SK-N-MC (cell line): ENCODE results near the gene THAP7.
A peak's percentile ranks its signal among the peaks of the same experiment; 100 is the strongest.
"Not testable (repeated sequence)": the region's sequence is repeated elsewhere in the genome, so short reads cannot be mapped to it uniquely, and the experiment has no call there.

ENCODE experiments used
- DNase-seq: peaks from one replicate; pipeline ENCODE4 v3.0.0-alpha.2; 2011; ENCODE audit warnings: low read depth, low spot score
- H3K27ac ChIP-seq: fragments of 200-600 bp; sonication (generic); 2 replicates; pipeline ENCODE4 v1.5.1; 2016; ENCODE audit warnings: mixed run types
- H3K36me3 ChIP-seq: fragments of 200-600 bp; sonication (generic); 2 replicates; pipeline ENCODE4 v1.6.1; 2017; ENCODE audit warnings: antibody characterized with exemption, low read length, mixed read lengths; ENCODE audit not compliant: insufficient read depth
- H3K4me3 ChIP-seq: fragments of 200-600 bp; sonication (generic); 2 replicates; pipeline ENCODE4 v1.5.1; 2016
- H3K9ac ChIP-seq: fragments of 200-600 bp; sonication (generic); 2 replicates; pipeline ENCODE4 v1.8.0; 2017; ENCODE audit warnings: mixed run types, mixed read lengths; ENCODE audit not compliant: insufficient read length
- H3K9me3 ChIP-seq: fragments of 200-600 bp; sonication (generic); 2 replicates; pipeline ENCODE4 v1.6.1; 2017; ENCODE audit warnings: low read depth, mild to moderate bottlenecking, antibody characterized with exemption, low read length, moderate library complexity, mixed read lengths
- EZH2 ChIP-seq: fragments of 200-600 bp; sonication (generic); IDR thresholded peaks from one replicate; pipeline ENCODE4 v1.6.1; 2017; ENCODE audit warnings: antibody characterized with exemption
- FOXP2 ChIP-seq: optimal IDR thresholded peaks from 2 replicates; pipeline ENCODE3; 2011; ENCODE audit warnings: mild to moderate bottlenecking, moderate library complexity; ENCODE audit not compliant: insufficient read depth; ENCODE audit errors: extremely low read length, control extremely low read depth
- POLR2AphosphoS5 ChIP-seq: IDR thresholded peaks from 2 replicates; pipeline ENCODE4 v1.6.1; 2012; ENCODE audit warnings: mild to moderate bottlenecking, low read depth, low read length, borderline replicate concordance

THAP7 gene, protein sequence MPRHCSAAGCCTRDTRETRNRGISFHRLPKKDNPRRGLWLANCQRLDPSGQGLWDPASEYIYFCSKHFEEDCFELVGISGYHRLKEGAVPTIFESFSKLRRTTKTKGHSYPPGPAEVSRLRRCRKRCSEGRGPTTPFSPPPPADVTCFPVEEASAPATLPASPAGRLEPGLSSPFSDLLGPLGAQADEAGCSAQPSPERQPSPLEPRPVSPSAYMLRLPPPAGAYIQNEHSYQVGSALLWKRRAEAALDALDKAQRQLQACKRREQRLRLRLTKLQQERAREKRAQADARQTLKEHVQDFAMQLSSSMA

GRCh38 chr22:21001601-21002325, at the start of gene THAP7:
Gene THAP7 (minus strand): TSS chr22:21002118. CDS start chr22:21001911, 207 bp downstream.
- peak; percentile 68 for DNase-seq
- Histone ChIP-seq H3K9me3 (no peaks in the 10 kb centered on the region), H3K9ac (peak within 1 kb of the TSS; percentile 86), H3K4me3 (peak within 1 kb of the TSS; percentile 89), H3K27ac (peak within 1 kb of the TSS; percentile 89), H3K36me3 (peaks cover 15% of the 10 kb centered on the region; the same call in 1 of the 2 replicates)
- TF ChIP-seq EZH2 (no peak), POLR2AphosphoS5 (peak; percentile 90)

DNA sequence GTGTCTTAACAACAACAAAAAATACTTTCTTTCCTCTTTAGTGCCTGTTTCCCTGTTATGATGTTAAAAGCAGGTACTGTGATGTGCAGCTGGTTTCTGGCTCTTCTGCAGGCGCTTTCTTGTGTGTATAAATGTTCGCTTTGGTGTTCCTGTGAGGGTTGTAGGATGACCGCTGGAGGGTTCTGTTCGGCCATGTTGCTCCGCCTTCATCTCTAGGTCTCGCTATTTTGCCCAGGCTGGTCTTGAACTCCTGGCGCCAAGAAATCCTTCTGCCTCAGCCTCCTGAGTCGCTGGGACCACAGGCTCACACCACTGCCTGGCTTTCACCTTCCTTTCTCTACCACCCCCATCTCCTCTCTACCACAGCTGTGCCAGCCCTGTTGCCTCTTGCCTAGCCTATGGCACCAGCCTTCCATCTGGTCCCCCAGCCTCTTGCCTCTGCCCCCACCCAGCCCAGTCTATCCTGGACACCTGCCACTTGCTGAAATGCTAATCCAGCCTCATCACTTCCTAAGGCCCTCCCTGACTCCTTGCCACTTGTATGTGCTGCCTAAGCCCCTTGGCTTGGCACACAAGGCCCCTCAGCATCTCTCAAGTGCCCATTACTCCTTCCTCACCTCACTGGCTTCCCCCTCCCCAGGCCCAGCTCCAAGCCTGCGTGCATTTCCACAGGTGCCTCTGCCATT, 49.4 kb upstream of the THAP7 start:
- H3K27ac ChIP-seq = no peak overlapping the region
- no peaks in the 10 kb centered on the region for H3K9me3 ChIP-seq
- TF ChIP-seq FOXP2 (no peak), POLR2AphosphoS5 (no peak), EZH2 (no peak)
- no peak overlapping the region for H3K4me3 ChIP-seq
- DNase-seq = no peak
- H3K9ac ChIP-seq = no peak overlapping the region
- H3K36me3 ChIP-seq = no peaks in the 10 kb centered on the region

DNA sequence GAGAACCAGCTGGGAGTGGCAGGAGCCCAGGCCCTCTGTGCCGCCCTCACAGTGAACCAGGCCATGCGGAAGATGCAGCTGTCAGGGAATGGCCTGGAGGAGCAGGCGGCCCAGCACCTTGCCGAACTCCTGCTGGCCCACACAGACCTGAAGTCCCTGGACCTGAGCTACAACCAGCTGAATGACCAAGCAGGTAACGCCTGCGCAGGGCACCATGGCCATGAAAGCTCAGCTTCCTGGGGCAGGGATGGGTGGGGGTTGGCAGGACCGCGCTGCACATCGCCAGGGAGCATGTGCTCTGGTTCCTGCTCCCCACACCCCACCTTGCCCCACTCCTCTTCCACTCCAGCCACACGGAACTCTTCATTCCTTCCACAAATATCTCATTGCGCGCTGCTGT, 47.0 kb upstream of the THAP7 start:
- not testable (repeated sequence) for H3K9me3 ChIP-seq, H3K36me3 ChIP-seq, H3K9ac ChIP-seq, H3K4me3 ChIP-seq, H3K27ac ChIP-seq, DNase-seq

DNA sequence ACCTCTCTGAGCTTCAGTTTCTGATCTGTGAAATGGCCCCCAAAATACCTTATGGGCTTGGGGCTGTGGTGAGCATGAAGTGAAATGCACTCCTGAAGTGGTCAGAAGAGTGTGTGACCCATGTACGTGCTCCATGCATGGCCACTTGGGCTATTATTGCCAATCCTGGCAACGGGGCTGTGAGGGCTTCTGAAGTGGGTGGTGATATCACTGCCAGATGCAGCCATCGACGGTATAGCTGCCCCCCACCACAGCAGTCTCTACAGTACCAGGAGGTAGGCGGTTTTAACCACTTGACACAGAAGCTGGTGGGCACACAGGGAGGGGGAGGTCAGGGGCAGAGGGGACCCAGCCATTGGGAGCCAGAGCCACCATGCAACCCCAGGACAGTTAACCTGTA, 46.5 kb upstream of the THAP7 start:
- H3K4me3 ChIP-seq, H3K27ac ChIP-seq, H3K9ac ChIP-seq, H3K9me3 ChIP-seq, H3K36me3 ChIP-seq, DNase-seq: not testable (repeated sequence)

- no peak for TF ChIP-seq POLR2AphosphoS5
- TF ChIP-seq FOXP2 = no peak
- TF ChIP-seq EZH2 = no peak
- no peak overlapping the region for H3K27ac ChIP-seq
- no peaks in the 10 kb centered on the region for H3K9me3 ChIP-seq
- H3K4me3 ChIP-seq = no peak overlapping the region
- no peak overlapping the region for H3K9ac ChIP-seq
- no peaks in the 10 kb centered on the region for H3K36me3 ChIP-seq
- no peak for DNase-seq
These were observed 45.8 kb upstream of the THAP7 start for GRCh38 chr22:21047730-21048129.

- no peak overlapping the region for H3K9ac ChIP-seq
- TF ChIP-seq EZH2 (no peak), FOXP2 (no peak), POLR2AphosphoS5 (no peak)
- H3K4me3 ChIP-seq = no peak overlapping the region
- DNase-seq = no peak
- no peak overlapping the region for H3K27ac ChIP-seq
- no peaks in the 10 kb centered on the region for H3K36me3 ChIP-seq
- H3K9me3 ChIP-seq = no peaks in the 10 kb centered on the region
These were observed 45.2 kb upstream of the THAP7 start for GRCh38 chr22:21047035-21047661.

GRCh38 chr22:21045585-21046294, 43.8 kb upstream of the THAP7 start, which contains the start of gene LRRC74B:
Gene LRRC74B (plus strand): TSS chr22:21045946. CDS start chr22:21045987, 41 bp downstream.
- no peak for DNase-seq
- Histone ChIP-seq H3K9ac (no peak within 1 kb of the TSS), H3K27ac (no peak within 1 kb of the TSS), H3K4me3 (peak within 1 kb of the TSS; percentile 21; the same call in 1 of the 2 replicates), H3K9me3 (no peaks in the 10 kb centered on the region), H3K36me3 (no peaks in the 10 kb centered on the region)
- TF ChIP-seq FOXP2 (no peak), POLR2AphosphoS5 (no peak), EZH2 (no peak)

DNA sequence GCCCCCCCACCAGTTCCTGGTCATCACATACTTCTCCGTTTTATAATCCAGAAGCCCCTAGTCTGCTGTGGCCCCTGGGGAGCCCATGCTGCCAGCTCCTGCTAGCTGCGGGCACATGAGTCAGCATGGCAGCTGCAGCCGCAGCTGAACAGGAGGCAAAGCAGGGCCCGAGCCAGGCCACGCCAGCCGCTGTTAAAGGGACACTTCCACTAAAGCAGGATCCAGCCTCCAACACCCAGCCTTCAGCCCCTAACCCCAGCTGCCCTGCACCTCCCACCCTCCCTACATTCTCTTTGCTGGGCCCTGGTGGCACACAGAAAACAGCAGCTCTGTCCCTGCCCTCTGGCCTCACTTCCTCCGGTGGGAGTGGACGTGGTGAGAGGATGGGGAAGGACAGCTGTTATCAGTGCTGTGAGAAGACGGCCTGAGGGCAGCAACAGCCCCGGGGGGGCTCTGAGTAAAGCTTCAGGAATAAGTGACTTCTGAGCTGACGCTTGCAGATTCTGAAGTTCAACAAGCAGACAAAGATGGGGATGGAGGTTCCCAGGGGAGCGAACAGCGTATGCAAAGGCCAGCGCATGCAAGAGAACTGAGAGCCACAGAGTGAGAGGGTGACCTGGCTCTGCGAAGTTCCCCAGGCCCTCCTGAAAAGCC, 43.1 kb upstream of the THAP7 start:
- Histone ChIP-seq H3K36me3 (no peaks in the 10 kb centered on the region), H3K9me3 (no peaks in the 10 kb centered on the region), H3K4me3 (0 out of 2 replicates have a peak overlapping the region, but pooled peaks have one; percentile 8), H3K27ac (no peak overlapping the region), H3K9ac (no peak overlapping the region)
- TF ChIP-seq POLR2AphosphoS5 (no peak), FOXP2 (no peak), EZH2 (no peak)
- DNase-seq = no peak
